CD14-positive monocyte (primary cell): Measurements from ENCODE around the gene DUS1L. TPM values are rescaled to one million over a fixed set of nuclear protein-coding genes. Genes with fewer than 3 reads are reported as not detected.

Experiments used
- DNase-seq, 3 donors: peaks; one replicate each; pipeline ENCODE4 v3.0.0-alpha.2; 2011 to 2022
- H2AFZ ChIP-seq: 2 replicates; pipeline ENCODE4 v1.6.0; 2012; ENCODE audit warnings: mild to moderate bottlenecking, low read depth, low read length, inconsistent platforms; ENCODE audit not compliant: insufficient read depth, poor library complexity, severe bottlenecking
- H3K27ac ChIP-seq, 2 donors: 1 replicate in 1 of 2; 2 replicates in 1 of 2; pipeline ENCODE4 v1.5.1; 2012 to 2013; ENCODE audit warnings: low read length in 2 of 2, control low read depth in 1 of 2, inconsistent platforms in 1 of 2, low read depth in 1 of 2, mild to moderate bottlenecking in 1 of 2
- H3K27me3 ChIP-seq, 2 donors: one replicate each; pipeline versions ENCODE4 v1.6.0 to v1.6.1; 2011 to 2013; ENCODE audit warnings: low read length in 2 of 2; ENCODE audit not compliant: control insufficient read depth in 2 of 2, insufficient read depth in 2 of 2
- H3K36me3 ChIP-seq, 2 donors: replicated peaks in 1 of 2; 1 replicate in 1 of 2; 2 replicates in 1 of 2; pipeline versions ENCODE4 v1.5.1 to v1.6.1; 2012 to 2013; ENCODE audit warnings: low read length in 2 of 2, control low read depth in 1 of 2, inconsistent platforms in 1 of 2, mild to moderate bottlenecking in 1 of 2; ENCODE audit not compliant: insufficient read depth in 2 of 2, control insufficient read depth in 1 of 2
- H3K4me1 ChIP-seq, 2 donors: 1 replicate in 1 of 2; 2 replicates in 1 of 2; pipeline versions ENCODE4 v1.5.1 to v1.6.1; 2012 to 2013; ENCODE audit warnings: low read length in 2 of 2, control low read depth in 1 of 2, inconsistent platforms in 1 of 2, mild to moderate bottlenecking in 1 of 2, moderate library complexity in 1 of 2; ENCODE audit not compliant: insufficient read depth in 2 of 2, control insufficient read depth in 1 of 2
- H3K4me2 ChIP-seq: replicated peaks from 2 replicates; pipeline ENCODE3; 2012; ENCODE audit warnings: low read length, moderate library complexity, mild to moderate bottlenecking; ENCODE audit not compliant: poor library complexity, severe bottlenecking; ENCODE audit errors: extremely low read depth
- H3K4me3 ChIP-seq, 3 experiments: fragments of 200-600 bp in 1 of 3; sonication (generic) in 1 of 3; replicated peaks in 1 of 3; 1 replicate in 2 of 3; 2 replicates in 1 of 3; pipeline ENCODE4 v1.5.1; 2011 to 2013; ENCODE audit warnings: low read length in 3 of 3, mild to moderate bottlenecking in 3 of 3, control low read depth in 2 of 3, low read depth in 2 of 3, inconsistent platforms in 1 of 3, moderate library complexity in 1 of 3
- H3K79me2 ChIP-seq: 2 replicates; pipeline ENCODE4 v1.6.0; 2012; ENCODE audit warnings: mild to moderate bottlenecking, control low read depth, inconsistent platforms, low read length, moderate library complexity; ENCODE audit not compliant: insufficient read depth
- H3K9ac ChIP-seq: 2 replicates; pipeline ENCODE4 v1.6.0; 2017; ENCODE audit warnings: low read length, mild to moderate bottlenecking; ENCODE audit not compliant: insufficient read depth, poor library complexity, severe bottlenecking
- H3K9me3 ChIP-seq, 2 donors: replicated peaks in 1 of 2; 1 replicate in 1 of 2; 2 replicates in 1 of 2; pipeline versions ENCODE4 v1.5.1 to v1.6.1; 2012 to 2013; ENCODE audit warnings: low read length in 2 of 2, control low read depth in 1 of 2; ENCODE audit not compliant: control insufficient read depth in 1 of 2, insufficient read depth in 1 of 2
- H4K20me1 ChIP-seq: 2 replicates; pipeline ENCODE4 v1.6.0; 2012; ENCODE audit warnings: mild to moderate bottlenecking, low read length, control low read depth, moderate library complexity; ENCODE audit not compliant: insufficient read depth
- H3K27ac Mint-ChIP-seq, 7 donors: one replicate each; pipeline ENCODE4 v1.8.0; 2020; ENCODE audit warnings: mild to moderate bottlenecking in 7 of 7, mixed read lengths in 7 of 7, moderate library complexity in 6 of 7, inconsistent platforms in 2 of 7
- H3K27me3 Mint-ChIP-seq, 3 donors: one replicate each; pipeline ENCODE4 v1.8.0; 2021 to 2022; ENCODE audit warnings: low read depth in 3 of 3, mild to moderate bottlenecking in 3 of 3, mixed read lengths in 3 of 3, moderate library complexity in 3 of 3, inconsistent platforms in 1 of 3
- H3K36me3 Mint-ChIP-seq, 2 donors: one replicate each; pipeline ENCODE4 v1.8.0; 2020; ENCODE audit warnings: mixed read lengths in 2 of 2, inconsistent platforms in 1 of 2, mild to moderate bottlenecking in 1 of 2
- H3K4me1 Mint-ChIP-seq: one replicate; pipeline ENCODE4 v1.8.0; 2020; ENCODE audit warnings: mild to moderate bottlenecking, mixed read lengths
- H3K4me3 Mint-ChIP-seq, 2 donors: one replicate each; pipeline ENCODE4 v1.8.0; 2020; ENCODE audit warnings: mild to moderate bottlenecking in 2 of 2, mixed read lengths in 2 of 2, moderate library complexity in 1 of 2
- H3K9me3 Mint-ChIP-seq, 7 donors: one replicate each; pipeline ENCODE4 v1.8.0; 2020 to 2022; ENCODE audit warnings: mixed read lengths in 7 of 7, mild to moderate bottlenecking in 6 of 7, moderate library complexity in 6 of 7, inconsistent platforms in 2 of 7
- CTCF ChIP-seq: fragments of 200-600 bp; IDR thresholded peaks from one replicate; pipeline ENCODE4 v1.8.0; 2022; ENCODE audit warnings: antibody characterized with exemption, mild to moderate bottlenecking
- WGBS: methylation state at CpG from one replicate; pipeline ENCODE4 v1.1.5; 2013; ENCODE audit warnings: missing lambda C conversion rate; ENCODE audit not compliant: insufficient coverage; 5-methylcytosine and 5-hydroxymethylcytosine counted together
- intact Hi-C, 2 donors: fragments of 100-400 bp; cut with micrococcal nuclease; formaldehyde crosslinking; loops; one replicate each; pipeline versions ENCODE4 v1.15.0 to v1.15.1; 2023
- polyA plus RNA-seq, 3 donors: library from polyadenylated mRNA; depleted of rRNA in 1 of 3; unstranded in 2 of 3; stranded (reverse) in 1 of 3; fragments of 300-500 nt in 2 of 3; fragments of >200 nt in 1 of 3; fragmentation: Illumina TruSeq in 2 of 3; gene quantifications; 1 replicate in 2 of 3; 2 replicates in 1 of 3; pipeline ENCODE4 v1.2.3, GENCODE V29; 2012 to 2021

The DUS1L gene
- polyA plus RNA-seq, 3 donors = 23.9 to 175 (median 47.6) TPM

DNA sequence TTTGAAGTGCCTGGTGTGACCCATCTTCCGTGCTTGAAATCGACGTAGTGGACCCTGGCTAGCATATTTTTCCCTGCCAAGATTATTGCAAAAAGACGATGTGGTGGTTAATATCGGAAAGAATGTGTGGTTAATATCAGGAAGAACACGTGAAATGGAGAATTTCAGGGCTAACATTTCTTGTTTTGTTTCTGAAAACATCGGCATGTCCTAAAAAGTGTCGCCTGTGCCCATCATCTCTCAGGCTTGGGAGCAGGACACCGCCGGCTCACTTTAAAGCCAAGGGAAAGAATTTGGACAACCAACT is 27.8 kb downstream of the DUS1L start:
- Histone ChIP-seq H3K4me2 (peak overlapping the region; percentile 100), H3K9me3 (no peaks in the 10 kb centered on the region), H3K36me3 (peaks cover 0 to 7% of the 10 kb centered on the region in 2 donors), H3K79me2 (peaks cover 3% of the 10 kb centered on the region), H3K27me3 (no peaks in the 10 kb centered on the region), H2AFZ (peak overlapping the region; percentile 61), H3K27ac (peak overlapping the region in 1 of 2 donors; percentile 80), H3K4me3 (peak overlapping the region; percentile 17 to 89 (median 70)), H4K20me1 (peaks cover 11% of the 10 kb centered on the region), H3K9ac (no peak overlapping the region), H3K4me1 (peaks cover 26 to 36% of the 10 kb centered on the region in 2 donors)
- Mint-ChIP-seq H3K4me1 (peaks cover 33% of the 10 kb centered on the region), H3K27me3 (peaks cover 6 to 7% (median 7%) of the 10 kb centered on the region in 3 donors), H3K27ac (peak overlapping the region in 6 of 7 donors; percentile 59 to 96 (median 92)), H3K36me3 (peaks cover 11 to 18% of the 10 kb centered on the region in 2 donors), H3K4me3 (peak overlapping the region; percentile 82 to 92), H3K9me3 (peaks cover 0 to 2% (median 0%) of the 10 kb centered on the region in 7 donors)
- intact Hi-C loops = loop anchor here (5.0 to 10.0 kb wide), 4 partner anchors 57 to 417 kb away; partner anchors contain the start of genes CYBC1 (in 1 of the 2), FASN (in 1 of the 2), NARF (in 1 of the 2) and SLC25A10 (in 1 of the 2)
- no peak for DNase-seq
- TF ChIP-seq CTCF = no peak
- WGBS = 3% methylated on average over 10 of the region's 10 CpGs

DNA sequence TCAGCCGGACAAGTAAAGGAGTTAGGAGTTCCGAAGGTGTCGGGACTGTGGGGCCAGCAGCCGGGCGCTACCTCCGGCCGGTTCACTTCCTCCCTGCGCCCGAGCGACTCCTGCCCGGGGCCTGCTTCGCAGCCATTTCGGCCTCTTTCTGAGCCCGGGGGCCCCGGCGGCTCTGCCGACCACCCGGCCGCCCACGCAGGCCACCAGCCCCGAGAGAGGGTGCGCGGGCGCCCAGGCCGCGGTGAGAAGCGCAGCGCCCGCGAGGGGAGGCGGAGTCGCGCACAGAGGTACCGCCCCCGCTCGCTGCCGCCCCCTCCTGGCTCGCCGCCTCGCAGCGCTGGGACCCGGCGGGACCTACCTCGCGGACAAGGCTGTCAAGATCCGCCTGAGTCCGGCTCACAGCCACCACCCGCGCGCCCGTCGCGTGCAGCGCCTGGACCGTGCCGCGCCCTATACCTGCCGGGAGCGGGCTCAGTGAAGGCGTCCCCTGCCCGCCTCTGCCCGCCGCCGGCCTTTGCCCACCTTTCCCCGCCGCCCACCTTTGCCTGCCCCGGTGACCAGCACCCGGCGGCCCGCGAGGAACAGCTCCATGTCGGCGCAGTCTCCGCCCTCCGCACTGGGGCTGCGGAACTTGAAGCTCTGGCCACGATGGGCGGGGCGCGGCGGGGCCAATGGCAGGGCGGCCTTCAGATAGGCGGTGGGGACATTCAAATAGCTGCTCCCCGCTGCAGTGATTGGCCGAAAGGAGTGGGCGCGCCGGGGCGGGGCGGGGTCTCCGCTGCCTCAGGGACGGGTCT is 28.3 kb downstream of the DUS1L start, which contains the start of gene DCXR:
TSS of gene DCXR (minus strand) at position 606 of the 797 bp plus-strand sequence. CDS start at position 591, 15 bp downstream.
- H3K79me2 ChIP-seq = peaks cover 3% of the 10 kb centered on the region
- H3K27ac Mint-ChIP-seq = peak within 1 kb of the TSS; percentile 83 to 96 (median 93)
- H4K20me1 ChIP-seq = peaks cover 11% of the 10 kb centered on the region
- peaks cover 3 to 5% of the 10 kb centered on the region in 2 donors for H3K27me3 ChIP-seq
- under 1% methylated on average over 91 of the region's 92 CpGs for WGBS
- H3K27ac ChIP-seq = peak within 1 kb of the TSS; percentile 53 to 80
- H2AFZ ChIP-seq = peak within 1 kb of the TSS; percentile 83
- H3K36me3 ChIP-seq = peaks cover 0 to 7% of the 10 kb centered on the region in 2 donors
- peaks cover 11 to 19% of the 10 kb centered on the region in 2 donors for H3K36me3 Mint-ChIP-seq
- H3K4me1 ChIP-seq = peaks cover 27 to 38% of the 10 kb centered on the region in 2 donors
- H3K9ac ChIP-seq = peak within 1 kb of the TSS; percentile 75
- intact Hi-C loops = loop anchor here (5.0 to 10.0 kb wide), 4 partner anchors 58 to 418 kb away; partner anchors contain the start of genes CYBC1 (in 1 of the 2), FASN (in 1 of the 2), NARF (in 1 of the 2) and SLC25A10 (in 1 of the 2)
- H3K4me1 Mint-ChIP-seq = peaks cover 33% of the 10 kb centered on the region
- H3K9me3 ChIP-seq = no peaks in the 10 kb centered on the region
- H3K4me2 ChIP-seq = peak within 1 kb of the TSS; percentile 100
- TF ChIP-seq CTCF = peak; percentile 95
- peak; percentile 92 to 93 (median 92) for DNase-seq
- peak within 1 kb of the TSS; percentile 37 to 89 (median 70) for H3K4me3 ChIP-seq
- H3K27me3 Mint-ChIP-seq = peaks cover 10 to 13% (median 10%) of the 10 kb centered on the region in 3 donors
- peak within 1 kb of the TSS; percentile 82 to 92 for H3K4me3 Mint-ChIP-seq
- H3K9me3 Mint-ChIP-seq = peaks cover 0 to 3% (median 0%) of the 10 kb centered on the region in 7 donors
